ENCODE data around the gene SH3BP5.
"Not testable (repeated sequence)": the region's sequence is repeated elsewhere in the genome, so short reads cannot be mapped to it uniquely, and the experiment has no call there.

Gene SH3BP5

GRCh38 chr3:15332405-15333098, at the start of gene SH3BP5:
Gene SH3BP5 (minus strand): TSS chr3:15332586. CDS start chr3:15332408, 178 bp downstream.
- DNase-seq: peak; percentile 40 to 65 (median 50)

- DNase-seq: no peak
Observed at GRCh38 chr3:15380980-15381890, 48.8 kb upstream of the SH3BP5 start.

GRCh38 chr3:15377961-15378791, 45.8 kb upstream of the SH3BP5 start:
- DNase-seq: peak; percentile 77 to 87 (median 85)

- no peak for DNase-seq
Observed at GRCh38 chr3:15375461-15376000, 43.1 kb upstream of the SH3BP5 start.

GRCh38 chr3:15372918-15373317, 40.5 kb upstream of the SH3BP5 start:
- DNase-seq: no peak

GRCh38 chr3:15368561-15369135, 36.3 kb upstream of the SH3BP5 start:
- DNase-seq: no peak

GRCh38 chr3:15367059-15367458, 34.7 kb upstream of the SH3BP5 start:
- no peak for DNase-seq

GRCh38 chr3:15364078-15364477, 31.7 kb upstream of the SH3BP5 start:
- not testable (repeated sequence) for DNase-seq

- peak in 2 of 4 experiments; percentile 24 to 42 for DNase-seq
Observed at GRCh38 chr3:15361494-15362214, 29.3 kb upstream of the SH3BP5 start.

- DNase-seq: no peak
Observed at GRCh38 chr3:15360788-15361493, 28.6 kb upstream of the SH3BP5 start.

- DNase-seq: no peak
Observed at GRCh38 chr3:15359677-15360397, 27.5 kb upstream of the SH3BP5 start.

GRCh38 chr3:15356651-15357061, 24.3 kb upstream of the SH3BP5 start:
- not testable (repeated sequence) for DNase-seq

- DNase-seq: no peak
Observed at GRCh38 chr3:15356176-15356575, 23.8 kb upstream of the SH3BP5 start.

GRCh38 chr3:15355086-15355485, 22.7 kb upstream of the SH3BP5 start:
- DNase-seq: no peak

- no peak for DNase-seq
Observed at GRCh38 chr3:15354485-15354884, 22.1 kb upstream of the SH3BP5 start.

- no peak for DNase-seq
Observed at GRCh38 chr3:15350141-15350540, 17.8 kb upstream of the SH3BP5 start.

- not testable (repeated sequence) for DNase-seq
Observed at GRCh38 chr3:15349438-15349837, 17.1 kb upstream of the SH3BP5 start.

GRCh38 chr3:15348246-15348645, 15.9 kb upstream of the SH3BP5 start:
- DNase-seq: no peak

- no peak for DNase-seq
Observed at GRCh38 chr3:15347737-15348110, 15.3 kb upstream of the SH3BP5 start.

- DNase-seq: no peak
Observed at GRCh38 chr3:15347063-15347736, 14.8 kb upstream of the SH3BP5 start.

Measured in activated CD4-positive, CD25-positive, alpha-beta regulatory T cell (primary cell).